ENCODE measurements around the gene NRXN3. TPM values are rescaled to one million over a fixed set of nuclear protein-coding genes. Genes with fewer than 3 reads are reported as not detected.

Gene NRXN3
- total and polyA plus RNA-seq, 4 donors = 0.07 to 1.2 (median 0.23) TPM

- no peak for TF ChIP-seq ZBTB33 (IDR thresholded peaks at IDR 0.05)
Measured at GRCh38 chr14:79916281-79916680, 1746.1 kb downstream of the NRXN3 start (continued).

- Histone ChIP-seq H3K4me1 (ENCODE audit: control insufficient read depth in 4 of 4, insufficient read depth in 4 of 4, low read length in 3 of 4) (peaks cover 0 to 9% (median 3%) of the 10 kb centered on the region in 4 donors), H3K36me3 (ENCODE audit: control insufficient read depth in 4 of 4, insufficient read depth in 3 of 4, low read depth in 1 of 4, low read length in 3 of 4) (no peaks in the 10 kb centered on the region), H3K9ac (ENCODE audit: low read depth in 1 of 2, low read length in 2 of 2) (no peak overlapping the region), H3K4me3 (ENCODE audit: low read depth in 1 of 3, low read length in 3 of 3) (no peak overlapping the region), H3K9me3 (ENCODE audit: control insufficient read depth in 4 of 4, low read length in 3 of 4) (no peaks in the 10 kb centered on the region), H3K27me3 (ENCODE audit: control insufficient read depth in 4 of 4, insufficient read depth in 4 of 4, low read length in 3 of 4) (no peaks in the 10 kb centered on the region), H3K27ac (ENCODE audit: low read depth in 1 of 2, low read length in 2 of 2) (no peak overlapping the region)
- 52% methylated on average over 1 of the region's 1 CpG for WGBS
- no peak for DNase-seq (ENCODE audit: low spot score)
- TF ChIP-seq REST (IDR thresholded peaks at IDR 0.05) (peak; percentile 24), FOXA1 (IDR thresholded peaks at IDR 0.05) (no peak)
Measured at GRCh38 chr14:79916892-79917291, 1746.7 kb downstream of the NRXN3 start.

Small RNA genes within 50 kb of the gene (small RNA-seq; reads per million reads assigned to genes)
- not detected for gene RNA5SP388
